Rectal smooth muscle tissue (tissue), 1 donor: ENCODE data around the gene SLC15A1.
"Not testable (repeated sequence)": the region's sequence is repeated elsewhere in the genome, so short reads cannot be mapped to it uniquely, and the experiment has no call there.

Experiments
- H3K27ac ChIP-seq: one replicate; pipeline ENCODE4 v1.7.0; 2013; ENCODE audit warnings: low read depth, low read length, inconsistent platforms
- H3K27me3 ChIP-seq: one replicate; pipeline ENCODE4 v1.7.0; 2013; ENCODE audit warnings: low read length; ENCODE audit not compliant: control insufficient read depth, insufficient read depth
- H3K36me3 ChIP-seq: one replicate; pipeline ENCODE4 v1.7.0; 2013; ENCODE audit warnings: low read length; ENCODE audit not compliant: control insufficient read depth, insufficient read depth
- H3K4me1 ChIP-seq: one replicate; pipeline ENCODE4 v1.7.0; 2013; ENCODE audit warnings: low read length; ENCODE audit not compliant: control insufficient read depth, insufficient read depth
- H3K4me3 ChIP-seq: one replicate; pipeline ENCODE4 v1.7.0; 2013; ENCODE audit warnings: low read length
- H3K9ac ChIP-seq: one replicate; pipeline ENCODE4 v1.7.0; 2013; ENCODE audit warnings: low read length

The SLC15A1 gene

GRCh38 chr13:98761986-98762616 is 9.6 kb upstream of the SLC15A1 start:
- peak overlapping the region; percentile 17 for H3K4me3 ChIP-seq
- H3K27ac ChIP-seq, result no peak overlapping the region
- H3K9ac ChIP-seq, result no peak overlapping the region
- no peaks in the 10 kb centered on the region for H3K27me3 ChIP-seq
- no peaks in the 10 kb centered on the region for H3K4me1 ChIP-seq
- H3K36me3 ChIP-seq, result no peaks in the 10 kb centered on the region

DNA sequence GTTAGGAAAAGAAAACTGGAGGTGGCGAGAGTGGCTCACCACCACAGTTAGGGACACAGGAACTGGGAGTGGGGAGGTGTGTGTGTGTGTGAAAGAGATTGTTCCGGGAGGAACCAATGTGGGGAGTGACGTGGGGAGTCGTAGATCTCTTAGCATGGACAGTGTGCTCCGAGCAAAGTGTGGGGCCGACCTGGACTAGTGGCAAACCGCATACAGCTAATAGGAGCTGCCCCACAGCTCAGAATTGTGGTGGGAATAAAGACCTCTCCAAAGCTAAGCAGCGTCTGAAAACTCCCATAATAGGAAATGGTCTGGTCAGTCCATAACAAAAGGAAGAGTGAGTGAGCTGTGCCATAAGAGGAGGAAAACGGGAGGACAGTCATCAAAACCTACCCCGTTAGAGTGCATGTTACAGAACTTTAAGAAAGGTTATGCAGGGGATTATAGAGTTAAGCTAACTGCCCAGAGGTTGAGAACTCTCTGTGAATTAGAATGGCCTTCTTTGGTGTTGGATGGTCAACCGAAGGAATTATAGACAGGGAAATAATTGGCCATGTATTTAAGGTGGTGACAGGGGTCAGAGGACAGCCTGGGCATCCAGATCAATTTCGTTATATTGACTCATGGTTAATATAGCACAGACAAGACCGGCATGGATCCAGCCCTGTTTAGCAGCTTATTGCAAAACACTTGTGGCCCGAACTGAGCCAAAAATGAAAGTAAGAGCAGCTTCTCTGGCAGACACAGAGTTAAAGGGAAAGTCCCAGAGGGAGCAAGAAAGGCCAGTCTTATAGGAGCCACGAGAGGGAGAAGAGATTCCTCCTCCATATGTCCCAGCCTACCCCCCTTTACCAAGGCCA is 8.9 kb upstream of the SLC15A1 start:
- H3K27me3 ChIP-seq, result no peaks in the 10 kb centered on the region
- no peaks in the 10 kb centered on the region for H3K4me1 ChIP-seq
- peak overlapping the region; percentile 17 for H3K4me3 ChIP-seq
- H3K36me3 ChIP-seq, result no peaks in the 10 kb centered on the region
- no peak overlapping the region for H3K27ac ChIP-seq
- no peak overlapping the region for H3K9ac ChIP-seq

DNA sequence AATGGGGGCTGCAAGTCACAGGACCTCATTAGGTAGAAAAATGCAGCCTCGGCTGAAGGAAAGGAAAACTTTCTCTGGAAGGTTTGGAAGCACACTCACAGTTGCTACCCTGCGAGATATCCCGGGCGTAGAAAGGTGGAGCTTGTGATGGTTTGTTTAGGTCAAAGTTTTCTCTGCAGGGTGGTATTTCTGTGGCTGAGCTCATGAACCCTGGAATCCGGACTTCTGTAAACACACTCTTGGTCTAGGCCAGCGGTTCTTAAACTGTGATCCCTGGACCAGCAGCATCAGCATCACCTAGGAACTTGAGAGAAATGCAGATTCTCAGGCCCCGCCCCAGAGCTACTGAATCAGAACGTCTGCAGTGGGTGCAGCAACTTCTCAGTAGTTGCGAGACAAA is 3.3 kb upstream of the SLC15A1 start:
- Histone ChIP-seq H3K9ac (no peak overlapping the region), H3K27me3 (peaks cover 15% of the 10 kb centered on the region), H3K36me3 (no peaks in the 10 kb centered on the region)

DNA sequence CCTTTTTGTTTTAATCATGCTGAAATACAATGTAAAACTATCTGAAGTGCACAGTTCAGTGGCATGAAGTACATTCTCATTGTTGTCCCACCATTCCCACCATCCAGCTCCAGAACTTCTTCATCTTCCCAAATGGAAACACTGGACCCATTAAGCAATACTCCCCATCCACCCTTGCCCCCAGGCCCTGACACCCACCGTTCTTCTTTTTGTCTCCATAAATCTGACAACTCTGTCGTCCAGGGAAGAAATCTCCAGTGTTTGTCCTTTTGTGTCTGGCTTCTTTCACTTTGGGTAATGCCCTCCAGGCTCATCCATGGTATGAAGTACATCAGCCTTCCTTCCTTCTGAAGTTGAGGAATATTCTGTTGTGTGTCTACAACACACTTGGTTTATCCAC is 2.6 kb upstream of the SLC15A1 start:
- Histone ChIP-seq H3K27ac (no peak overlapping the region), H3K4me1 (no peaks in the 10 kb centered on the region), H3K27me3 (peaks cover 15% of the 10 kb centered on the region), H3K4me3 (no peak overlapping the region), H3K36me3 (no peaks in the 10 kb centered on the region), H3K9ac (no peak overlapping the region)

More for the DNA sequence above, 3.3 kb upstream of the SLC15A1 start:
- H3K4me1 ChIP-seq, result no peaks in the 10 kb centered on the region
- no peak overlapping the region for H3K4me3 ChIP-seq
- H3K27ac ChIP-seq, result no peak overlapping the region

GRCh38 chr13:98754468-98754867 is 2.0 kb upstream of the SLC15A1 start:
- peaks cover 15% of the 10 kb centered on the region for H3K27me3 ChIP-seq
- H3K36me3 ChIP-seq, H3K4me1 ChIP-seq, H3K27ac ChIP-seq, H3K4me3 ChIP-seq, H3K9ac ChIP-seq: not testable (repeated sequence)

DNA sequence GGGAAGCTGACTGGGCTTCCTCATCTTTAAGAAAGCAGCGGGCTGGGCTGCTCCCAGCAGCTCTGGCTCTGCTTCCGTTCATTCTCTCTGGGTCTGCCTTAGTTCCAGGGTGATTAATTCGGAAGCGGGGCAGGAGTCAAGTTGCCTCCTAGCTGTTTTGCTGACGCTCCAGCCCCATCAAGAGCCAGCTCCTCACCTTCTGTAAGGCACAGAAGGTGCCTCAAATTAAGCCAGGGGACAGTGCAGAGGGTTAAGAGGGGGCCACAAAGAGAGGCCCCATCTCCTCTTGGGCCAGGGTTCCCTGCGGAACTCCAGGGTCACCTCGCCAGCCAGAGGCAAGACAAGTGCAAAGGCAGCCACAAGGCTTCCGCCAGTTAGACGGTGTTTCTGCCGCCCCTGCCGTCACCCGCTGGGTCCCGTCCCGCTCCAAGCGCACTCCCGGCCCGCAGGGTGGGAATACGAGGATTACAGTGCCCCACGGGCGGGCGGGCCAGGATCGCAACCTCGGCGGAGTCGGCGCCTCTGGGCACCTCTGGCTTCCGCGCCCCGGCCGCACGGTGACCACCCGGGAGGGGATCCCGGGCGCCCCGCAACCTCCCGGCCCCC is 508 bp downstream of the SLC15A1 start:
- H3K27ac ChIP-seq, result no peak overlapping the region
- H3K36me3 ChIP-seq, result no peaks in the 10 kb centered on the region
- H3K27me3 ChIP-seq, result peaks cover 15% of the 10 kb centered on the region
- H3K9ac ChIP-seq, result no peak overlapping the region
- peak overlapping the region; percentile 1 for H3K4me3 ChIP-seq
- H3K4me1 ChIP-seq, result no peaks in the 10 kb centered on the region

DNA sequence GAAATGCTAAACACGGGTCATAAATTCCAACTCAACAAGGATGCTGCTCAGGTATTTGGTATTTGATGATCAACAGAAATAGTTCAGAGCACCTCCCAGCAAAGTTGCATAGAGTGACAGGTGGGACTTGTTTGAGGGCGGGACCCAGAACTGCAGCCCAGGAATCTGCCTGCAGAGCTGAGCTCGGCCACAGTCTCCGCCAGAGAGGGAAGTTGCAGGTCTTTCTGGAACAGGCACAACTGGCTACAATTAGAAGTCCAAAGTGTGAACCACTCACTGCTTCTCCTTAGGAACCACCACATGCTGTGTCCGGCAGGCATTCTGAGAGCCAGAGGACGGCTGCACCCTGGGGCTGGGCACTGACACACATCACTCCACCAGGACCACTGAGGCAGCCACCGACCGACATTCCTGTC is 1.1 kb downstream of the SLC15A1 start:
- Histone ChIP-seq H3K4me1 (no peaks in the 10 kb centered on the region), H3K4me3 (no peak overlapping the region), H3K9ac (no peak overlapping the region), H3K27ac (no peak overlapping the region), H3K27me3 (peaks cover 15% of the 10 kb centered on the region), H3K36me3 (no peaks in the 10 kb centered on the region)

DNA sequence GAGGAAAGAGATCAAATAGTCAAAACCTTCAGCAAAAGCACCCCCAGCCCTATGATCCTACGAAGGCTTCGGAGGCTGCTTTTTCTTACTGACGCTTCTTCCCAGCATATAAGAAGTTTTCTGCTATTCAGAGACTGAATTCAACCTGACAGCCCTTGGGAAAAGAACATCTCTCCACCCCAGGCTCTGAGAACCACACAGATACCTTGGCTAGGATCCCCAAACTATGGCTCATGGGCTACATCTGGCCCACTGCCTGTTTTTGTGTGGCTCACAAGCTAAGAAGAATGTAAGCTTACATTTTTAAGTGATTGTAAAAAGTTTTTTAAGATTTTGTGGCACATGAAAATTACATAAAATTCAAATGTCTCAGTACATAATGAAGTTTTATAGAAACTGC is 3.0 kb downstream of the SLC15A1 start:
- H3K4me1 ChIP-seq, result no peaks in the 10 kb centered on the region
- peaks cover 15% of the 10 kb centered on the region for H3K27me3 ChIP-seq
- H3K4me3 ChIP-seq, result no peak overlapping the region
- H3K27ac ChIP-seq, result no peak overlapping the region
- H3K36me3 ChIP-seq, result no peaks in the 10 kb centered on the region
- no peak overlapping the region for H3K9ac ChIP-seq

- Histone ChIP-seq H3K27me3 (peaks cover 6% of the 10 kb centered on the region), H3K36me3 (no peaks in the 10 kb centered on the region), H3K27ac (no peak overlapping the region), H3K9ac (no peak overlapping the region), H3K4me3 (no peak overlapping the region), H3K4me1 (no peaks in the 10 kb centered on the region)
These were observed 5.5 kb downstream of the SLC15A1 start for GRCh38 chr13:98746968-98747367.

DNA sequence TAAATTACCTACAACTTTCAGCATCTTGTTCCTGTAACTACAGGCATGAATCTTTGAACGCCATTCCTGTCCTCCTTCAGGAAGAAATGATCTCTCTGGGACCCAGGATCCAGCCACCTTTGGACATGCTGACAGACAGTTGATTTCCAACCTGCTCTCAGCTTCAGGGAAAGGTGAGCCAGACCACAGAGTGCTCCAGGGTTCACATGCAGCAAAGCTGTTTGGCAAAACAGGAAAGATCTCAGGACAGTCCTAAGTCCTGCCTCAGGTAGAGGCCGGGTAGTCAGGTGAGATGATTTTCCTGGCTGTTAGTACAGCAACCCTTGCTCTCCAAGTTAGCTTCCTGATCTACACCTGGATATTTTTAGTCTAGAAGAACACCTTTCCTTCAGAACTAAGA is 9.1 kb downstream of the SLC15A1 start:
- H3K4me3 ChIP-seq, result no peak overlapping the region
- no peak overlapping the region for H3K9ac ChIP-seq
- H3K27ac ChIP-seq, result no peak overlapping the region
- H3K4me1 ChIP-seq, result no peaks in the 10 kb centered on the region
- no peaks in the 10 kb centered on the region for H3K36me3 ChIP-seq
- H3K27me3 ChIP-seq, result no peaks in the 10 kb centered on the region

DNA sequence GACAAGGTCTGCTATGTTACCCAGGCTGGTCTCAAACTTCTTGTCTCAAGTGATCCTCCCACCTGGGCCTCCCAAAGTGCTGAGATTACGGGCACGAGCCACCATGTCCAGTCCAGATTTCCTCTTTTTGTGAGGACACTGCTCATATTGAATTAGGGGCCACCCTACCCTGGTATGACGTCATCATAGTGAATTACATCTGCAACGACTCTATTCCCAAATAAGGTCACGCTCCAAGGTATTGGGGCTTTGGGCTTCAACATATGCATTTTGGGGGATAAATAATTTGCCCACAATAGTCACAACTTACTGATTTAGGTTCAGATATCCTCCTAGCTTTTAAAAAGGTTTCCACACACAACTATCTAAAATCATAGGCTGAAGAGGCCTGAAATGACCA is 9.5 kb downstream of the SLC15A1 start:
- Histone ChIP-seq H3K4me1 (no peaks in the 10 kb centered on the region), H3K27me3 (no peaks in the 10 kb centered on the region), H3K4me3 (no peak overlapping the region), H3K9ac (no peak overlapping the region), H3K36me3 (no peaks in the 10 kb centered on the region), H3K27ac (no peak overlapping the region)

GRCh38 chr13:98741741-98742435 is 10.6 kb downstream of the SLC15A1 start:
- Histone ChIP-seq H3K4me1 (no peaks in the 10 kb centered on the region), H3K4me3 (no peak overlapping the region)

More at GRCh38 chr13:98741741-98742435, 10.6 kb downstream of the SLC15A1 start:
- Histone ChIP-seq H3K27me3 (no peaks in the 10 kb centered on the region), H3K27ac (no peak overlapping the region), H3K9ac (no peak overlapping the region), H3K36me3 (no peaks in the 10 kb centered on the region)
